NCI-H2196 treated with DMSO at 0.1 percent for 48 hours (cell line): ENCODE data around the gene ZFAND2A.
"Not testable (repeated sequence)": the region's sequence is repeated elsewhere in the genome, so short reads cannot be mapped to it uniquely, and the experiment has no call there.

ENCODE experiments used
- DNase-seq: peaks from one replicate; lab custom pipeline; 2025; ENCODE audit not compliant: unreplicated experiment; lab: John Stamatoyannopoulos, UW

The ZFAND2A gene

DNA sequence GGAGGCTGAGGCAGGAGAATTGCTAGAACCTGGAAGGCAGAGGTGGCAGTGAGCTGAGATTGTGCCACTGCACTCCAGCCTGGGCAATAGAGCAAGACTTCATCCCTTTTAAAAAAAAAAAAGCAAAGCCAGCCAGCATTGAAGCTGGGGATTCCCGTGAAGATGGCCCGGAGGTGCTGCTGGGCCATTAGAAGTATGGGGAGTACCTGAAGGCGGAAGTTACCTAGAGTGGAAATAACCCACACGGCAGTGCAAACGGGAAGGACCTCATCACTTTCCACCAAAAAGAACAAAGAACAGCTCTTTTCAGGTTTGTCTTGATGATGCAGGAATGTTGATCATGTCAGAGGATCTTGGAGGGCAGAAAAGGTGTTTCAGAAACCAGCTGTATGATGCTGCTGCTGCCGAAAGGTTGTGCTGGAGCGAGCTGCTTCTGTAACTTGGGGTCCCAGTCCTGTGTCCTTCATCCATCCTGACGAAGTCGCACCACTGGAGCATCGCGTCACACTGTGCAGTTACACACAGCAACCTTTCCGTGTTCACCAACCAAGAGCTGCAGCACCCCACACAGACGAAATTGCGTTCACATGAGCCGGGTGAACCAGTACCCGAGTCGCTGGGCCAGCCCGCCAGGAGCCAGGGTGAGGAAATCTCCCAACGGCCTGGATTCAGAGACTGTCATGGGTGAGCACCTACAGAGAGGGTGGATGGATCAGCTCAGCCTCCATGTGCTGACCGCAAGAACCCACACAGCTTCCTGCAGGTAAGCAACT, 8.2 kb downstream of the ZFAND2A start:
- no peak for DNase-seq

DNA sequence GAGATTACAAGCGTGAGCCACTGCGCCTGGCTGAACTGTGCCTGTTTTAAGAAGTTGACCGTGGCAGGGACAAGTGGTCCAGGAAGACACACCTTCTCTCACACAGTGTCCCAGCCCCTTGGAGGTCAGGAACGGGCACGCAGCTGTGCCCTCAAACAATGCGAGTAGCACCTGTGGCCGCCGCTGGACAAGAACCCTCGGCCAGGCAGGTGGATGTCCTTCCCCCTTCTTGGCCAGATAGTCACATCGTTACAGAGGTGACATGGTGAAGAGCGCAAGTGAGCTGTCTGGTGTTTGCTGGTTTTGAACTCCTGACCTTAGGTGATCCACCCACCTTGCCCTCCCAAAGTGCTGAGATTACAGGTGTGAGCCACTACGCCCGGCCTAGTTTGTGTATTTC, 8.8 kb downstream of the ZFAND2A start:
- DNase-seq, result no peak

DNA sequence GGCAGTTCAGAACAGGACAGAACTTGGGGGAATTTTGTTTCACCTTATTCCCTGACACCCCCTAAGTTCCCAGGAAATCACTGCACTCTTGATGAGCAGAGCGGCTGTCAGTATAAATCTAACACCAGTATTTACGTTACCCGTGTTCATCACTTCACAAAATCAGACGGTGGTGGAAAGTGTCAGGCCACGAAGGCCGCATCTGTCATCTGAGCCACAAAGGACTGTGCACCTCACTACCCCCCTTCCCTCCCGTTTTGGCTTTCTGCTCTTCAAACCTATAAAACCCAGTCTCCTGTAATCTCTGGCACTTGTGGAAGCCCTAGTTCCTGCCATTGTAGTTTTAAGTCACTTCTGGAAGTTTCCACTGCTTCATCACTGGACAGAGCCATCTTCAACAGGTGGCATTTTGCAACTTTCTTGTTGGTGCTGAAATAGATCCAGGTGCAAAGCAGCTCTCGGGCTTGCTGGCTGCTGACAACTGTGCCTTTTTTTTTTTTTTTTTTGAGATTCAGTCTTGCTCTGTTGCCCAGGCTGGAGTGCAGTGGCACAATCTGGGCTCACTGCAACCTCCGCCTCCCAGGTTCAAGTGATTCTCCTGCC, 9.5 kb downstream of the ZFAND2A start:
- DNase-seq, result no peak

DNA sequence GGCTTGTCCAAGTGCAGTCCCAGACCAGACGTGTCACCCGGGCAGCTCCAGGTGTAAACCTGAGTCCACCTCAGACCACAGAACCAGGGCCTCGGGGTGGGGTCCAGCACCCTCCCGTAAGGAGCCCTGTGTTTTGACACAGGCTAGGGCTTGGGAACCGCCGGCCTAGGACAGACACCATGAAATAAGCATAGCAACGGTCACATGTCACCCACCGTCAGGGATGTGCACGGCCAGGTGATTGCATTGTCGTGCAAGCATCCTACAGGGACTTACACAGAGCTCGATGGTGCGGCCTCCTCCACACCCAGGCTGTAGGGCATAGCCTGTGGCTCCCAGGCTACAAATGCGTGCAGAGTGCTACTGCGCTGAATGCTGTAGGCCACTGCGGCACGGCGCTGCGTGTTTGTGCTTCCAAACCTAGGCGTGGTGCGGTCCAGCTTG, 10.6 kb downstream of the ZFAND2A start:
- DNase-seq, result no peak

DNA sequence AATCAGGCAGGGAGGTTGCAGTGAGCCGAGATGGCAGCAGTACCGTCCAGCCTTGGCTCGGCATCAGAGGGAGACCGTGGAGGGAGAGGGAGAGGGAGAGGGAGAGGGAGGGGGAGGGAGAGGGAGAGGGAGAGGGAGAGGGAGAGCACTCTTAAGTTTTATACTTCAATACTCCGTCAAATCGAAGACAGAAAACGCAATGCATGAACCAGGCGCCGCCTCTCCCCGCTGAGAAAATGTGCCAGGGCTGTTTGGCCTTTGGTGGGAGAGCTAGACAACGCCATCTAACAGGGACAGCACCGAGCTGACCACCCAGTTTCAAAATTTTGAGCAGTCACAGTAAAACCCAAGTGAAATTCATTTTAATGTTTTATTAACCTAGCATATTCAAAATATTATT, 12.1 kb downstream of the ZFAND2A start:
- not testable (repeated sequence) for DNase-seq

DNA sequence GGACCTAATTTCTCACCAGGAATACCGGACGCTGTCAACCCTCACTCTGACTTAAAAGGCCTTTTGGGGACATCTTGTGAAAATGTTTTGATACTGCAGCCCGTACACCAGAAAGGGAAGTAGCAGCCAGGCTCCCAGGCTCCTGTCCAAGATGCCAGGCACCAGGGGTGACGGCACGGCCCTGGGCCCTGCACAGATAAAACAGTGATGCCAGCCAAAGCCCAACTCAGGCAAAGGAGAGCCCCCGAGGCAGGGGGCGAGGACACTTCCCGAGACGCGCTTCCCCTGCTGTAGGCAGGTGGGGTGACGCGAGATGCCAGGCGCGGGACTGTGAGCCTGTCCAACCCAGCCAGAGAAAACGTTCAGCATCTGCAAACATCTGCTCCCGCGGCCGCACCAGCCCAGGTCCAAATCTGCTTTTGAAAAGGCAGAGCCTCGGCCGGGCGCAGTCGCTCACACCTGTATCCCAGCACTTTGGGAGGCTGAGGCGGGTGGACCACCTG, 15.7 kb downstream of the ZFAND2A start:
- no peak for DNase-seq

DNA sequence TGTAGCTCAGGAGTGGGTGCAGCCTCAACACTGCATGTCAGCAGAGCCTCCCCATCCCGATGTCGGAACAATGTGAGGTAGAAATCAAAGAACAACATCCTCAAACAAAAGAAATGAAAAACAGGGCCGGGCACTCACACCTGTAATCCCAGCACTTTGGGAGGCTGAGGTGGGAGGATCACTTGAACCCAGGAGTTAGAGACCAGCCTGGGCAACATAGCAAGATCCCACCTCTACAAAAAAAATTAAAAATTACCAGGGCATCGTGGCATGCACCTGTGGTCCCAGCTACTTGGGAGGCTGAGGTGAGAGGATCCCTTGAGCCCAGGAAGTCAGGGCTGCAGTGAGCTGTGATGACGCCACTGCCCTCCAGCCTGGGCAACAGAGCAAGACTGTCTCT, 17.0 kb downstream of the ZFAND2A start:
- not testable (repeated sequence) for DNase-seq

DNA sequence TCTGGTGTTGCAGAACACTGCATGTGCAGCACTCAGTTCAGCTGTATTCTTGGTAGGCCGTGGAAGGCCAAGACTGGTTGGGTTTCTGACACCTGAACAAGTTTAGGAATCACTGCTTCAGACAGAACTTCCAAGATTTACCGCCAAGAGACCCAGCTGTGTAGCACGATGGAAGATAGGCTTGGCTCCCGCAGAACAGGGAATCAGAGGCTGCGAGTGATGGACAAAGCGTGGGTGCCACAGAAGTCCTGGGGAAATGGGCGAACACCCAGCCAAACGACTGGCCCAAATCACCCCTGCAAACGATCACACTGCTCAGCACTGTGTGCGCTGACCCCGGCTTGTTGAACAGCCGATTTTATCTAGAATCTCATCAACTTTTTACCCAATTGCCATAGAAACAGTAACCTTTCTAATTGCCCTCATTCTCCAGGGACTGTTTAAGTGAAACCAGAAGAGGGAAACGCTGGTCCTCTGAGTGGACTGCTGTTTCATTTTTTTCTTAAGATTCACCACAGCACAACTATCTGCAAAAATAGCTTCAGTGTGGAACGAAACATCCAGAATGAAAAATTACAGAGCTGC, 17.9 kb downstream of the ZFAND2A start:
- DNase-seq, result no peak

DNA sequence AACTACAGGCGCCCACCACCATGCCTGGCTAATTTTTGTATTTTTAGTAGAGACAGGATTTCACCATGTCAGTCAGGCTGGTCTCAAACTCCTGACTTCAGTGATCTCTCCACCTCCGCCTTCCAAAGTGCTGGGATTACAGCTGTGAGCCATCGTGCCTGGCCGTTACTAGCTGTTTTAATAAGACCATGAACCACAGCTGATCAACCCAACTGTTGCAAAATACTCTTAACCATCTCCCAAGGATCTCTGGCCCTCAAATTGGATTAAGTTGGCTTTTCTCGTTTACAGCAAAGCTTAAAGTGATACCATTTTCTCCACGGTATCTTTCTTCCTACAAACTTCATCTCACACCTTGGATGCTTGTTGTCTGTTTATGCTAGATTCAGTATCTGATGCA, 18.3 kb downstream of the ZFAND2A start:
- DNase-seq, result no peak

DNA sequence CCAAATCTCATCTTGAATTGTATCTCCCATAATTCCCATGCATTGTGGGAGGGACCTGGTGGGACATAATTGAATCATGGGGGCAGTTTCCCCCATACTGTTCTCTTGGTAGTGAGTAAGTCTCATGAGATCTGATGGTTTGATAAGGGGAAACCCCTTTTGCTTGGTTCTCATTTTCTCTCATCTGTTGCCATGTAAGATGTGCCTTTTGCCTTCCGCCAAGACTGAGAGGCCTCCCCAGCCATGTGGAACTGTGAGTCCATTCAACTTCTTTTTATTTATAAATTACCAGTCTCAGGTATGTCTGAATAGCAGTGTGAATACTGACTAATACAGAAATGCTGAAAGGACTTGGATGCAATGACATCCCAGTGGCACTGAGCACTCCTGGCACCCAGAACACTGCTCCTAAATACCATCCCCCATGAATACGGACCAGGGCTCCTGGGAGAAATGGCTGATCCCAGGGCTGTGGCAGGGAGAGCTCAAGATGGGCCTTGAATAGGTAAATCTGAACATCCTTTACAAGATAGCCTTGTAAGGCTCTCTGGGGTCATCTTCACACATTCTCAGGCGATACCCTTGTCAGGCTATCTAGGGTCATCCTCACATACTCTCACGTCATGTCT, 19.4 kb downstream of the ZFAND2A start:
- no peak for DNase-seq

DNA sequence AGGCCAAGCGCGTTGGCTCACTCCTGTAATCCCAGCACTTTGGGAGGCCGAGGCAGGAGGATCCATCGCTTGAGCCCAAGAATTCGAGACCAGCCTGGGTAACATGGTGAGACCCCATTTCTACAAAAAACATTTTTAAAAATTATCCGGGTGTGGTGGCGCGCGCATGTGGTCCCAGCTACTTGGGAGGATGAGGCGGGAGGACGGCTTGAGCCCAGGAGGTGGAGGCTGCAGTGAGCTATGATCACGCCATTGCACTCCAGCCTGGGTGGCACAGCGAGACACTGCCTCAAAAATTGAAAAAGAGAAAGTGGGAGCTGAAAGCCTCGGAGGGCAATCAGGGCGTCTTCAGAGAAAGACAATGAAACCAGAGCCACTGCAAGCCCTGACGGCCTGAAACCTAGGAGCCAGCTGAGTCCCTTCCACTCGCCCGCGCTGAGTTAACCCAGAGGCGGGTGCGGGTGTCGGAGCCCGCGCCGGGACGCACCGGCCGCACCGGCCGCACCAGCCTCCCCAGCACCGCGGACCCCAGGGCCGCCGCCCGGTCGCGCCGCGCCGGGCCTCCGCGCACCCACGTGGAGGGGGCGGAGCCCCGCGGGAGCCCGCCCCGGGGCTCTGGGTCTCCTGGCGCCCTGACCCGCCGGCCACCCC, 22.4 kb downstream of the ZFAND2A start:
- DNase-seq, result no peak

DNA sequence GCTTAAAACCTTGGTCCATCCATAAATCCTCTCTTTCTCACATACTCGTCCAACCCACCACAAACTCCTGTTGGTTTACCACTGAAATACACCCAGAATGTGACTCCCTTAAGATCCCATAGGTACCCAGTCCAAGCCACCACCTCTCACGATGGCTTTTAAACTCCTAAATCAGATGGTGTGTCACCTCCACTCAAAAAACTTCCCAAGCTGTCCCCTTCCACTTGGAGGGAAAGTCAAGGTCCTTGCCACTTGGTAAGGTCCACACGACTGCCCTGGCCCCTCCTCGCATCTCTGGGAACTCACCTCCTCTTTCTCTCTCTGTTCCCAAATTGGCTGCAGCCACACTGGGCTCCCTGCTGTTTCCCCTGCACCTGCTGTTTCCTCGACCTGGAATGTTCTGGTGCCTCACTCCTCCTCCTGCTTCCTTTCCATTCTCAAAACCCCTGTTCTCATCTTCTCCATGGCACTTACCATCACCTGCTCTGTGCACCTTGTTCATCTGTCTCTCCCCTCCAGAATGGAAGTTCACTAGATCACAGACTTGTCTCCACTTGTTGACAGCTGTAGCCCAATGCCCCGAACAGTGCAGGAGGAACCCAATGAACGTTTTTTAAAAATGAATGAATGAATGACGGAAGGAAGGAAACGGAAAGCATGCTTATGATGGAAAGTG, 23.0 kb downstream of the ZFAND2A start:
- DNase-seq, result peak; percentile 20

DNA sequence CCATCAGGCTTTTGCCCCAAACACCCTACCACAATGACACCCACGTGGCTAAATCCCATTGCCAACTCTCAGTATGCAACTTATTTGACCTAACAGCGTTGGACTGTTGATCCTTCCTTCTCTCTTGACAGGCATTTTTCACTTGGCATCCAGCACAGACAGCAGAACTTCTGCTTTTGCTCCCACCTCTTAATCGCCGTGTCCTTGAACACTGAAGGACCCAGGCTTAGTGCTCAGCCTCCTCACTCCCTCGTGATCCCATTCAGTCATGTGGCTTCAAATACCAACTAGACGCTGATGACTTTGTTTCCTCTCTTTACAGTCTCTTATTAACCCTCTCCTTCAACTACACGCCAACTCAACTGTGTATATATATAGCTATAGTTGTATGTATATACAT, 25.0 kb downstream of the ZFAND2A start:
- DNase-seq, result no peak

DNA sequence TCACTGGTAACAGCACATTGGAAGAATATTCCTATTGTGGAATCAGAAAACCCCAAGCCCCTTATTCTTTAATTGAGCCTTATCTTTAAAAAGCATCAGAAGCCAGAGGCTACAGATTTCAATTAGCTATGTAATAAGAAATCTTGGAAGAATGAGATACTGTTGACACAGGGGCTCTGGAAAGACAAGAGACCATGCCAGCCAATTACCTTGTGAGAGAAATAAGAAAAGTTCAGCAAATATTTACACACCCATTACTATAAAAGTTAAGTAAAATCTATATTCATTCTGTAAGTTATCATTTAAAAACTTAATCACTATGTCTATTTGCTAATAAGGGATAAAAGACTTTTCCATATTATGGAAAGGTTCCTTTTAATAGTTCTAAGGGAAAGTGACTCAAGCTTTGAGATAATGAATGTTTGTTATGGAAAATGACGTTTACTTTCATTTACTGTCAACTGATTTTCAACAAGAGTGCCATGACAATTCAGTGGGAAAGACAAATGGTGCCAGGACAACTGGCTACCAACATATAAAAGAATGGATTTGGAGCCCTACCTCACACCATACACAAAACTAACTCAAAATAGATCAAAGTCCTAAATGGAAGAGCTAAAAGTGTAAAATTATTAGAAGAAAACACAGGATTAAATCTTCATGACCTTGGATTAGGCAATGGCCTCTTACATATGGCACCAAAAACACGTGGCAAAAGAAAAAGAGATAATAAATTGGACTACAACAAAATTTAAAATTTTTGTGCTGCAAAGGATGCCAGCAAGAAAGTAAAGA, 28.3 kb downstream of the ZFAND2A start:
- DNase-seq, result no peak

DNA sequence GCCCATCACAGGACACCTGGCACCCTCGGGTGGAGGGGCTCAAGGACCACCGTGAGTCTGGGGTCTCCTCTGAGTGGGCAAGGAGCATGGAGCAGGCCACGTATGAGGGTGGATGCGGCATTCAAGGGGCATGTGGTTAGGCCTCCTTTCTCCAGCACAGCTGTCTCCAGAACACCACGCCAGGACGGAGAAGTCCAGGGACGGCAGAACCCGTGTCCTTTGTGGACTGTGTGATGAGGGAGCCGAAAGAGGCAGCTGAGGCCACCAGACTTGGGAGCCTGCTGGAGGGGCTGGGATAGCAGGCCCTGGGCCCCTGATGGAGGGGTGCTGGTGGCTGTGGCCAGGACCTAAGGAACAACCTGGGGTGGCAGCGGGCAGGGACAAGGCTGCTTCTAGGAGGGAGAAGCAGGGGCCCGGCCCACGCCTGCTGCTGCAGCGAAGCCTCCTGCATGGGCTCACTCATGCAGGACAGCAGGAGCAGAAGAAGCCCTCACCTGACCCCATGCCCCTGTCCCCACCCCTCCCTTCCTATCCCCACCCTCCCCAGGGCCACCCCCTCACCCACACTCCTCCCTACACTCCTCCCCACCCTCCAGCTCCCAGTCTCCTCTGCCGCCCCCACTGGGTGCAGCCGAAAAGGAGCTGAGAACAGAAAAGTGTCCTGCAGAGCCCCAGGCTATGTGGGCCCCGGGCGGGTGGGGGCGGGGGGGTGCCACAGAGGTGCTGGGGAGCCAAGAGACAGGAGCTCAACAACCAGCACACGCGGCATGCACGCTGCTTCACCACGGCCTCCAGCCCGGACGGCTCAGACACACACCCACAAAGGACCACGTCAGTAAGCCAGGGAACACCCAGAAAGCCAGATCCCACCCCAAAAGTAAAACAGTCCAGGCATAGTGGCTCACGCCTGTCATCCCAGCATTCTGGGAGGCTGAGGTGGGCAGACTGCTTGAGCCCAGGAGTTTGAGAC, 29.7 kb downstream of the ZFAND2A start:
- DNase-seq, result no peak

DNA sequence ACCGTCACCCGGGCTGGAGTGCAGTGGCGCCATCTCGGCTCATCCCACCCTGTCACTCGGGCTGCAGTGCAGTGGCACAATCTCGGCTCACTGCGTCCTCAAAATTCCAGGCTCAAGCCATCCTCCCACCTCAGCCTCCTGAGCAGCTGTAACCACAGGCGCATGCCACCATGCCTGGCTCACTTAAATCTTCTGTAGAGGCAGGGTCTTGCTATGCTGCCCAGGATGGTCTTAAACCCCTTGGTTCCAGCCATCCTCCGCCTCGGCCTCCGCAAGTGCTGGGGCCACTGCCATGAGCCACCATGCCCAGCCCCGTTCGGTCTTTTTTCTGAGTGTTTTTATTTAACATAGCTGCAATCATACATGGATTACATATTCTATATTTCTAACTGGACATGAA, 30.6 kb downstream of the ZFAND2A start:
- DNase-seq, result no peak

DNA sequence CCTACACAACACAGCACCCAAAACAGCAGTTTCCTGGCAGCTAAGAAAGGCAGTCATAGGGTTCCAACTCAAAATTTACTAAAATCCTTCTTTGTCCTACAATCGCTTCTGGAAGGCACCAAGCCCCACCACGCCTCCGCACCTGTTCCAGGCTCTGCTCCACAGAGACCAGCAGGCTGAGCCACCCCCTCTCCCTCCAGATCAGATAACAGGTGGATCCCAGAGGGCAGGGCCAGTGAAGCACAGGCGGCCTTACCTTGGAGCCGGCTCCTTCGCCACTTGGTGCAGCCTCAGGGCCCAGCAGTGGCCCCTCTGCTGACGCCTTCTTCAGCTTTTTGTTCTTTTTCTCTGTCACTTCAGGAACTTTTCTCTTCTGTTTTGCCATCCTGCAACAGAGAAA, 33.0 kb downstream of the ZFAND2A start:
- no peak for DNase-seq

DNA sequence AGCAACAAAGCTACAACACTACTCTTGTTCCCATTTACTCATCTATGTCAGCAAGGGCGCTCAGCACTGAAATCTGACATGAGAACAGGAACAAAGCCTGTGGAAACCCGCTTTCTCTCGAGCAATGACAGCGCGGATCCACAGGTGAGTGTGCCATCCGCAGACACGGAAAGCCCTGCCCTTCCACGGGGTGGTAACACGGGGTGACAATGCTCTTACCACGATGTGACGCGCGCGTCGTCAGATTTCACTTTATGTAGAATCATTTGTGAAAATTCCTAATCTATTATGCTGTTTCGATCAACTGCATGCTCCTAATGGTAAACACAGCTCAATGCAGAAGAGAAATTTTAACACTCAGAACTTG, 34.4 kb downstream of the ZFAND2A start:
- DNase-seq, result no peak
